Activated T-cell treated with anti-CD3 and anti-CD28 coated beads for 1 hour (primary cell): ENCODE data around the gene KCTD3.

ENCODE experiments used
- DNase-seq: peaks from one replicate; pipeline ENCODE4 v3.0.0-alpha.2; 2020; ENCODE audit warnings: low read depth

The KCTD3 gene

GRCh38 chr1:215606564-215607168 lies 39.6 kb downstream of the KCTD3 start:
- no peak for DNase-seq

- DNase-seq: no peak
These were observed 40.3 kb downstream of the KCTD3 start for GRCh38 chr1:215607412-215607811.

GRCh38 chr1:215608646-215609045 lies 41.5 kb downstream of the KCTD3 start:
- no peak for DNase-seq

- no peak for DNase-seq
These were observed 45.3 kb downstream of the KCTD3 start for GRCh38 chr1:215612391-215612790.

- DNase-seq: no peak
These were observed 50.9 kb downstream of the KCTD3 start for GRCh38 chr1:215617979-215618378.

GRCh38 chr1:215623162-215623561 lies 56.1 kb downstream of the KCTD3 start:
- DNase-seq: no peak

GRCh38 chr1:215625949-215626348 lies 58.8 kb downstream of the KCTD3 start:
- no peak for DNase-seq

- no peak for DNase-seq
These were observed 63.9 kb downstream of the KCTD3 start for GRCh38 chr1:215631040-215631439.

- no peak for DNase-seq
These were observed 64.4 kb downstream of the KCTD3 start for GRCh38 chr1:215631489-215631888.

- DNase-seq: no peak
These were observed 68.7 kb downstream of the KCTD3 start for GRCh38 chr1:215635827-215636226.

GRCh38 chr1:215636258-215636965 lies 69.3 kb downstream of the KCTD3 start:
- no peak for DNase-seq

GRCh38 chr1:215637041-215637573 lies 70.0 kb downstream of the KCTD3 start:
- DNase-seq: no peak

GRCh38 chr1:215640429-215641148 lies 73.5 kb downstream of the KCTD3 start:
- DNase-seq: no peak

- no peak for DNase-seq
These were observed 76.7 kb downstream of the KCTD3 start for GRCh38 chr1:215643592-215644321.

GRCh38 chr1:215645182-215645581 lies 78.1 kb downstream of the KCTD3 start:
- no peak for DNase-seq

GRCh38 chr1:215645861-215646260 lies 78.8 kb downstream of the KCTD3 start:
- no peak for DNase-seq

GRCh38 chr1:215647738-215648137 lies 80.6 kb downstream of the KCTD3 start:
- DNase-seq: no peak

- DNase-seq: no peak
These were observed 81.9 kb downstream of the KCTD3 start for GRCh38 chr1:215648957-215649356.

GRCh38 chr1:215650446-215651149 lies 83.5 kb downstream of the KCTD3 start:
- no peak for DNase-seq

GRCh38 chr1:215651867-215652266 lies 84.8 kb downstream of the KCTD3 start:
- DNase-seq: no peak

GRCh38 chr1:215652371-215652770 lies 85.3 kb downstream of the KCTD3 start:
- no peak for DNase-seq

- no peak for DNase-seq
These were observed 89.9 kb downstream of the KCTD3 start for GRCh38 chr1:215657047-215657446.
